GM23338 (cell line): ENCODE data around the gene FLNA. TPM values are rescaled to one million over a fixed set of nuclear protein-coding genes. Genes with fewer than 3 reads are reported as not detected.

Experiments
- ATAC-seq: fragments of 200-7000 bp; cut with Tn5 transposase; 3 replicates; pipeline ENCODE4 v1.9.1; 2020
- DNase-seq: peaks from one replicate; pipeline ENCODE4 v3.0.0-alpha.2; 2015; ENCODE audit warnings: low spot score
- H2AFZ ChIP-seq: fragments of 200-600 bp; sonication (generic); 2 replicates; pipeline ENCODE4 v1.8.0; 2016; ENCODE audit warnings: antibody characterized with exemption, mild to moderate bottlenecking, moderate library complexity
- H3F3A ChIP-seq: fragments of 200-600 bp; sonication (generic); replicated peaks from 2 replicates; pipeline ENCODE4 v1.8.0; 2017; ENCODE audit warnings: antibody characterized with exemption, mixed run types, low read depth
- H3K27ac ChIP-seq: fragments of 200-600 bp; sonication (generic); 2 replicates; pipeline ENCODE4 v1.6.1; 2016; ENCODE audit warnings: low read depth
- H3K27me3 ChIP-seq: fragments of 200-600 bp; sonication (generic); 2 replicates; pipeline ENCODE4 v1.8.0; 2016; ENCODE audit warnings: mild to moderate bottlenecking, mixed run types, moderate library complexity; ENCODE audit not compliant: insufficient read depth
- H3K36me3 ChIP-seq: fragments of 200-600 bp; sonication (generic); 2 replicates; pipeline ENCODE4 v1.8.0; 2016; ENCODE audit warnings: mild to moderate bottlenecking; ENCODE audit not compliant: insufficient read depth
- H3K4me1 ChIP-seq: fragments of 200-600 bp; sonication (generic); 2 replicates; pipeline ENCODE4 v1.8.0; 2016; ENCODE audit warnings: mild to moderate bottlenecking, moderate library complexity; ENCODE audit not compliant: insufficient read depth
- H3K4me2 ChIP-seq: fragments of 200-600 bp; sonication (generic); 2 replicates; pipeline ENCODE4 v1.7.1; 2017; ENCODE audit warnings: mixed run types
- H3K4me3 ChIP-seq: fragments of 200-600 bp; sonication (generic); 2 replicates; pipeline ENCODE4 v1.6.1; 2016; ENCODE audit warnings: mixed run types
- H3K79me2 ChIP-seq: fragments of 200-600 bp; sonication (generic); replicated peaks from 2 replicates; pipeline ENCODE4 v1.8.0; 2017; ENCODE audit warnings: mild to moderate bottlenecking; ENCODE audit not compliant: insufficient read depth
- H3K9me2 ChIP-seq: fragments of 200-600 bp; sonication (generic); 2 replicates; pipeline ENCODE4 v1.8.0; 2017; ENCODE audit not compliant: insufficient read depth
- H4K20me1 ChIP-seq: fragments of 200-600 bp; sonication (generic); replicated peaks from 2 replicates; pipeline ENCODE4 v1.8.0; 2017; ENCODE audit warnings: mild to moderate bottlenecking; ENCODE audit not compliant: insufficient read depth
- H3K27ac Mint-ChIP-seq: 2 replicates; pipeline ENCODE4 v1.8.0; 2020; ENCODE audit warnings: inconsistent platforms, mild to moderate bottlenecking, moderate library complexity, mixed read lengths
- H3K27me3 Mint-ChIP-seq: 3 replicates; pipeline ENCODE4 v1.8.0; 2022; ENCODE audit warnings: low read depth, mild to moderate bottlenecking, moderate library complexity, mixed read lengths, inconsistent platforms; ENCODE audit not compliant: insufficient read depth, poor library complexity
- H3K36me3 Mint-ChIP-seq: 3 replicates; pipeline ENCODE4 v1.8.0; 2021; ENCODE audit warnings: low read depth, mild to moderate bottlenecking, inconsistent platforms, moderate library complexity, mixed read lengths
- H3K4me1 Mint-ChIP-seq: 3 replicates; pipeline ENCODE4 v1.8.0; 2020; ENCODE audit warnings: mild to moderate bottlenecking, inconsistent platforms, mixed read lengths
- H3K4me3 Mint-ChIP-seq: 3 replicates; pipeline ENCODE4 v1.8.0; 2021; ENCODE audit warnings: moderate library complexity, mild to moderate bottlenecking, inconsistent platforms, mixed read lengths
- H3K9me3 Mint-ChIP-seq: 3 replicates; pipeline ENCODE4 v1.8.0; 2020; ENCODE audit warnings: moderate library complexity, mild to moderate bottlenecking, inconsistent platforms, mixed read lengths
- CREB1 ChIP-seq: fragments of 250-450 bp; sonication (Bioruptor Pico); IDR thresholded peaks from 2 replicates; pipeline ENCODE4 v1.5.0; 2020; ENCODE audit warnings: low read depth, mild to moderate bottlenecking, moderate library complexity
- CTCF ChIP-seq, 2 experiments: fragments of 200-600 bp in 1 of 2; sonication (generic) in 1 of 2; conservative IDR thresholded peaks; 2 replicates each; pipeline versions ENCODE4 v1.5.1 to v1.6.1; 2016 to 2017; ENCODE audit warnings: antibody characterized with exemption in 2 of 2, low read depth in 2 of 2, mild to moderate bottlenecking in 2 of 2, moderate library complexity in 1 of 2
- ETS1 ChIP-seq: IDR thresholded peaks from 2 replicates; pipeline ENCODE4 v1.6.1; 2016; ENCODE audit warnings: antibody characterized with exemption
- EZH2 ChIP-seq: fragments of 200-600 bp; sonication (generic); IDR thresholded peaks from one replicate; pipeline ENCODE4 v1.8.0; 2017; ENCODE audit warnings: antibody characterized with exemption, mild to moderate bottlenecking, low read depth; ENCODE audit not compliant: unreplicated experiment
- EZH2phosphoT487 ChIP-seq: fragments of 200-600 bp; sonication (generic); IDR thresholded peaks from one replicate; pipeline ENCODE4 v1.8.1; 2018; ENCODE audit warnings: antibody characterized with exemption; ENCODE audit not compliant: unreplicated experiment
- JUNB ChIP-seq: IDR thresholded peaks from one replicate; pipeline ENCODE4 v1.6.1; 2016; ENCODE audit warnings: antibody characterized with exemption; ENCODE audit not compliant: unreplicated experiment
- NANOG ChIP-seq: IDR thresholded peaks from 2 replicates; pipeline ENCODE4 v1.6.1; 2016; ENCODE audit warnings: antibody characterized with exemption, borderline replicate concordance
- POLR2AphosphoS5 ChIP-seq: IDR thresholded peaks from 2 replicates; pipeline ENCODE4 v1.6.1; 2016; ENCODE audit warnings: antibody characterized with exemption, low read depth
- REST ChIP-seq: IDR thresholded peaks from one replicate; pipeline ENCODE4 v1.6.1; 2018; ENCODE audit warnings: antibody characterized with exemption; ENCODE audit not compliant: unreplicated experiment
- STAT1 ChIP-seq: IDR thresholded peaks from one replicate; pipeline ENCODE4 v1.6.1; 2016; ENCODE audit warnings: antibody characterized with exemption; ENCODE audit not compliant: unreplicated experiment
- ZNF114 ChIP-seq: fragments of 250-450 bp; sonication (Bioruptor Pico); IDR thresholded peaks from 2 replicates; pipeline ENCODE4 v1.5.0; 2020; ENCODE audit warnings: mild to moderate bottlenecking, moderate library complexity
- ZNF331 ChIP-seq: fragments of 250-450 bp; sonication (Bioruptor Pico); IDR thresholded peaks from 2 replicates; pipeline ENCODE4 v1.5.0; 2020; ENCODE audit warnings: low read depth, mild to moderate bottlenecking, moderate library complexity
- ZNF462 ChIP-seq: fragments of 250-450 bp; sonication (Bioruptor Pico); IDR thresholded peaks from 2 replicates; pipeline ENCODE4 v1.5.0; 2020; ENCODE audit warnings: mild to moderate bottlenecking, moderate library complexity
- polyA plus RNA-seq: library from polyadenylated mRNA; unstranded; fragments of >200 nt; fragmentation: Nextera tagmentation; extraction: Ambion mirVana; gene quantifications from 2 replicates; pipeline ENCODE4 v1.2.1, GENCODE V29; 2016
- total RNA-seq: library from RNA; depleted of rRNA; stranded (reverse); fragments of >200 nt; shearing (Covaris generic); gene quantifications from 2 replicates; pipeline ENCODE4 v1.2.3, GENCODE V29; 2014

FLNA gene
- total and polyA plus RNA-seq, 2 experiments from 2014 or later: 579 to 1,445 TPM

GRCh38 chrX:154375156-154375504 lies 696 bp upstream of the FLNA start:
- Histone ChIP-seq H3K79me2 (peaks cover 17% of the 10 kb centered on the region), H4K20me1 (no peaks in the 10 kb centered on the region), H3K4me1 (peaks cover 4% of the 10 kb centered on the region; the same call in 1 of the 2 replicates), H3K27ac (no peak overlapping the region), H3K36me3 (no peaks in the 10 kb centered on the region), H3K4me3 (peak overlapping the region; percentile 46; the same call in 1 of the 2 replicates), H2AFZ (no peak overlapping the region), H3K9me2 (no peaks in the 10 kb centered on the region), H3K27me3 (no peaks in the 10 kb centered on the region), H3K4me2 (0 out of 2 replicates have a peak overlapping the region, but pooled peaks have one; percentile 71), H3F3A (0 out of 2 replicates have a peak, but pooled peaks cover 3% of the 10 kb centered on the region)
- no peak overlapping the region for H3K27ac Mint-ChIP-seq
- DNase-seq (no peak), ATAC-seq (no peak)
- H3K4me1 Mint-ChIP-seq: peaks cover 7% of the 10 kb centered on the region; the same call in 1 of the 3 replicates
- H3K9me3 Mint-ChIP-seq: no peaks in the 10 kb centered on the region
- TF ChIP-seq CTCF (conservative IDR thresholded peaks at IDR 0.05; ENCODE audit: low read depth in 2 of 2) (no peak), ETS1 (no peak), EZH2phosphoT487 (no peak), ZNF331 (CRISPR knock-in tag) (no peak), NANOG (no peak), REST (no peak), STAT1 (no peak), ZNF114 (CRISPR knock-in tag) (no peak), JUNB (no peak), EZH2 (no peak), ZNF462 (CRISPR knock-in tag) (no peak), CREB1 (CRISPR knock-in tag) (no peak), POLR2AphosphoS5 (no peak)
- H3K36me3 Mint-ChIP-seq: peaks cover 9% of the 10 kb centered on the region
- H3K4me3 Mint-ChIP-seq: peak overlapping the region; percentile 49
- peaks cover 9% of the 10 kb centered on the region for H3K27me3 Mint-ChIP-seq
